Caco-2 (cell line): ENCODE measurements around the gene TTLL8. TPM values are rescaled to one million over a fixed set of nuclear protein-coding genes. Genes with fewer than 3 reads are reported as not detected.

Experiments used
- BruUV-seq: library from RNA; stranded (reverse); fragments of 400-500 nt; replicated peaks from 2 replicates; lab custom pipeline; 2021; lab: Mats Ljungman, UMichigan
- CTCF ChIA-PET: fragments of 300-600 bp; sonication (Branson Sonifier 250); formaldehyde crosslinking; loops from one replicate; lab custom pipeline; 2022; ENCODE audit warnings: antibody characterized with exemption; lab: Charles Lee
- POLR2A ChIA-PET: fragments of 300-600 bp; sonication (Branson Sonifier 250); formaldehyde crosslinking; loops from one replicate; lab custom pipeline; 2022; ENCODE audit warnings: antibody characterized with exemption; lab: Charles Lee
- DNase-seq, 2 experiments: peaks; one replicate each; pipeline versions ENCODE4 v3.0.0 to v3.0.0-alpha.2; 2020 to 2022
- H3K27me3 ChIP-seq: replicated peaks from 2 replicates; pipeline ENCODE4 v1.6.0; 2011; ENCODE audit warnings: low read length; ENCODE audit not compliant: control insufficient read depth, insufficient read depth
- H3K36me3 ChIP-seq: 2 replicates; pipeline ENCODE4 v1.5.1; 2011; ENCODE audit warnings: low read length; ENCODE audit not compliant: control insufficient read depth, insufficient read depth
- H3K4me1 ChIP-seq: fragments of 250-450 bp; sonication (Bioruptor Pico); 2 replicates; pipeline ENCODE4 v1.5.1; 2020; ENCODE audit warnings: mild to moderate bottlenecking
- H3K4me3 ChIP-seq: 2 replicates; pipeline ENCODE4 v1.5.1; 2011; ENCODE audit warnings: low read depth, mild to moderate bottlenecking, control low read depth, low read length
- H3K9me3 ChIP-seq: fragments of 250-450 bp; sonication (Bioruptor Pico); 2 replicates; pipeline ENCODE4 v1.5.1; 2020; ENCODE audit warnings: mild to moderate bottlenecking, moderate library complexity
- H3K27ac Mint-ChIP-seq: one replicate; pipeline ENCODE4 v1.8.0; 2022; ENCODE audit warnings: mixed read lengths; ENCODE audit not compliant: unreplicated experiment
- H3K27me3 Mint-ChIP-seq: one replicate; pipeline ENCODE4 v1.8.0; 2022; ENCODE audit warnings: mixed read lengths; ENCODE audit not compliant: insufficient read depth, unreplicated experiment
- H3K36me3 Mint-ChIP-seq: one replicate; pipeline ENCODE4 v1.8.0; 2022; ENCODE audit warnings: mild to moderate bottlenecking, mixed read lengths; ENCODE audit not compliant: insufficient read depth, unreplicated experiment
- H3K4me1 Mint-ChIP-seq: one replicate; pipeline ENCODE4 v1.8.0; 2022; ENCODE audit warnings: low read depth, mixed read lengths; ENCODE audit not compliant: unreplicated experiment
- H3K4me3 Mint-ChIP-seq: one replicate; pipeline ENCODE4 v1.8.0; 2022; ENCODE audit warnings: mild to moderate bottlenecking, moderate library complexity, mixed read lengths; ENCODE audit not compliant: unreplicated experiment
- H3K9me3 Mint-ChIP-seq: one replicate; pipeline ENCODE4 v1.8.0; 2022; ENCODE audit warnings: mixed read lengths; ENCODE audit not compliant: unreplicated experiment
- CTCF ChIP-seq, 2 experiments: fragments of 200-600 bp in 1 of 2; IDR thresholded peaks; 1 replicate in 1 of 2; 2 replicates in 1 of 2; pipeline versions ENCODE4 v1.5.1 to v1.8.0; 2011 to 2022; ENCODE audit warnings: antibody characterized with exemption in 1 of 2, control low read depth in 1 of 2, inconsistent platforms in 1 of 2, low read depth in 1 of 2, low read length in 1 of 2, mild to moderate bottlenecking in 1 of 2, moderate library complexity in 1 of 2; ENCODE audit not compliant: insufficient read depth in 1 of 2, severe bottlenecking in 1 of 2, unreplicated experiment in 1 of 2
- intact Hi-C: fragments of 100-400 bp; cut with micrococcal nuclease; formaldehyde crosslinking; loops from one replicate; pipeline ENCODE4 v1.10.0; 2022; ENCODE audit not compliant: unreplicated experiment
- total RNA-seq: library from RNA; stranded (reverse); gene quantifications from 2 replicates; pipeline ENCODE4 v1.2.3, GENCODE V29; 2022

TTLL8 gene
- total RNA-seq, 1 experiment from 2014 or later: not detected

- intact Hi-C loops: no loop called here
- Histone ChIP-seq H3K4me3 (no peak overlapping the region), H3K4me1 (peaks cover 9% of the 10 kb centered on the region; the same call in 1 of the 2 replicates), H3K36me3 (no peaks in the 10 kb centered on the region), H3K27me3 (no peaks in the 10 kb centered on the region), H3K9me3 (no peaks in the 10 kb centered on the region)
- ChIA-PET POLR2A (no interaction called here), CTCF (interaction anchor here (0.6 kb wide), 1 partner anchor 22 kb away, joined by 3 read pairs; no protein-coding TSS in a partner anchor)
- no peaks in the 10 kb centered on the region for H3K9me3 Mint-ChIP-seq
- TF ChIP-seq CTCF (IDR thresholded peaks at IDR 0.05; ENCODE audit: insufficient read depth in 1 of 2, low read depth in 1 of 2, low read length in 1 of 2, severe bottlenecking in 1 of 2, unreplicated experiment in 1 of 2): no peak
- H3K27me3 Mint-ChIP-seq: no peaks in the 10 kb centered on the region
- no peak for DNase-seq
- H3K36me3 Mint-ChIP-seq: no peaks in the 10 kb centered on the region
- no peak overlapping the region for H3K27ac Mint-ChIP-seq
- H3K4me3 Mint-ChIP-seq: no peak overlapping the region
- H3K4me1 Mint-ChIP-seq: peaks cover 9% of the 10 kb centered on the region
- BruUV-seq: no TSS peak
These were observed 49.7 kb downstream of the TTLL8 start for GRCh38 chr22:50008151-50009040.

- CTCF ChIA-PET: no interaction called here
- H3K27ac Mint-ChIP-seq: no peak overlapping the region
- no peak for TF ChIP-seq CTCF (IDR thresholded peaks at IDR 0.05; ENCODE audit: insufficient read depth in 1 of 2, low read depth in 1 of 2, low read length in 1 of 2, severe bottlenecking in 1 of 2, unreplicated experiment in 1 of 2)
- no peak for DNase-seq
- no peaks in the 10 kb centered on the region for H3K27me3 Mint-ChIP-seq
- Histone ChIP-seq H3K36me3 (no peaks in the 10 kb centered on the region), H3K27me3 (no peaks in the 10 kb centered on the region), H3K4me3 (no peak overlapping the region), H3K4me1 (no peaks in the 10 kb centered on the region; the same call in 1 of the 2 replicates), H3K9me3 (no peaks in the 10 kb centered on the region)
- H3K36me3 Mint-ChIP-seq: no peaks in the 10 kb centered on the region
- H3K4me1 Mint-ChIP-seq: peaks cover 9% of the 10 kb centered on the region
- no peaks in the 10 kb centered on the region for H3K9me3 Mint-ChIP-seq
- H3K4me3 Mint-ChIP-seq: no peak overlapping the region
- intact Hi-C loops: no loop called here
- POLR2A ChIA-PET: no interaction called here
- BruUV-seq: no TSS peak
These were observed 51.0 kb downstream of the TTLL8 start for GRCh38 chr22:50007057-50007511.

- H3K27me3 ChIP-seq: no peaks in the 10 kb centered on the region
- intact Hi-C loops: no loop called here
- no peaks in the 10 kb centered on the region for H3K9me3 Mint-ChIP-seq
- peak overlapping the region; percentile 59 for H3K27ac Mint-ChIP-seq
- no peaks in the 10 kb centered on the region for H3K27me3 Mint-ChIP-seq
- H3K4me3 Mint-ChIP-seq: no peak overlapping the region
- no peaks in the 10 kb centered on the region; the same call in 1 of the 2 replicates for H3K4me1 ChIP-seq
- ChIA-PET CTCF (interaction anchor here (0.7 kb wide), 1 partner anchor 20 kb away, joined by 4 read pairs; no protein-coding TSS in a partner anchor), POLR2A (no interaction called here)
- BruUV-seq: no TSS peak
- H3K4me1 Mint-ChIP-seq: peaks cover 9% of the 10 kb centered on the region
- no peaks in the 10 kb centered on the region for H3K36me3 ChIP-seq
- TF ChIP-seq CTCF (IDR thresholded peaks at IDR 0.05; ENCODE audit: insufficient read depth in 1 of 2, low read depth in 1 of 2, low read length in 1 of 2, severe bottlenecking in 1 of 2, unreplicated experiment in 1 of 2): no peak
- no peaks in the 10 kb centered on the region for H3K9me3 ChIP-seq
- DNase-seq: no peak
- H3K36me3 Mint-ChIP-seq: no peaks in the 10 kb centered on the region
- no peak overlapping the region for H3K4me3 ChIP-seq
These were observed 53.2 kb downstream of the TTLL8 start for GRCh38 chr22:50004918-50005317.
